Measurements from ENCODE around the gene DIPK1A.
"Not testable (repeated sequence)": the region's sequence is repeated elsewhere in the genome, so short reads cannot be mapped to it uniquely, and the experiment has no call there.

Gene DIPK1A

GRCh38 chr1:92921031-92922023 is 39.9 kb downstream of the DIPK1A start:
- no peak for DNase-seq (ENCODE audit: low read depth in 3 of 3)

GRCh38 chr1:92916899-92917298 is 44.4 kb downstream of the DIPK1A start:
- DNase-seq (ENCODE audit: low read depth in 3 of 3) = no peak

DNA sequence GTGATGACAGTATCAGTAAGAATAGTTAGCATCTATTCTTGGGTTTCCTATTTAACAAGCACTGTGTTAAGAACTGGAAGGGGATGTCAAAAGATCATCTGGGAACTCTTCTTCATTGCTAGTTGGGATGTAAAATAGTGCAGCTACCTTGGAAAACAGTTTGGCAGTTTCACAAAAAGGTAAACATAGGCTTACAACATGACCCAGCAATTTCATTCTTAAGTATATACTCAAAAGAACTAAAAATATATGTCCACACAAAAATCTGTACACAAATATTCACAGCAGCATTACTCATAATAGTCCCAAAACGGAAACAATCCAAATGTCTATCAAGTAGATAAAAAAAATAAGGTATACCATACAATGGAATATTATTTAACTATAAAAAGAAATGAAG is 45.7 kb downstream of the DIPK1A start:
- no peak for DNase-seq (ENCODE audit: low read depth in 3 of 3)

DNA sequence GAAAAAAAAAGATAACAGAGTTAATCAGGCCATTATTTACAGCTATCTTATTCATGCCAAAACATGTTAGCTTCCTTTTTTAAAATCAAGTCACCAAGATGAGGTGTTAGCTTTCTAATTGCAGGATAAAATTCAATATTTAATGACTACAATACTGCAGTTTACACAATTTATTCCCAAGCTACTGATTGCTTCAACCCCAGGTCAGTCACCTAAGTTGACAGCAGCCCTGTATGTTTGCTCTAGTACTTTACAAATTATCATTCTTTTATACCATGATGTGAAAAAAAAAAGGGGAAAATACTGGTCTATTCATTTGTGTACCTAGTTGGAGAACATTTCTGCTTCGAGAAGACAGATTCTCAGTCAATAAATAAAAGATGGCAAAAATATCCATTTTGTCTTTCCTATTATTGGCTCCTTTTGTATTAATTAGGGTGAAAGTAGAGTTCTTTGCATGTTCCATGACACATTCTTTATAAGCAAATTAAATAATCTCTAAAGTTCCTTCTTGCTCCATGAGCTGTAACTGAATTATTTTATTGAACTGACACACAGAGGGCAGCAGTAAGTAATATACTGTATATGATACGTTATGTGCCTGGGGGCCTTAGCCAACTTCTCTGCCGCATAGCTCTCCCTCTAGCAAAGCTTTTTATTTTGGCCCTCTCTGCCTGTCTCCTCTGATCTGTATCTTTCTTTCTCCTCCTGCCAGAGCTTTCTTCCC is 48.0 kb downstream of the DIPK1A start:
- no peak for DNase-seq (ENCODE audit: low read depth in 3 of 3)

DNA sequence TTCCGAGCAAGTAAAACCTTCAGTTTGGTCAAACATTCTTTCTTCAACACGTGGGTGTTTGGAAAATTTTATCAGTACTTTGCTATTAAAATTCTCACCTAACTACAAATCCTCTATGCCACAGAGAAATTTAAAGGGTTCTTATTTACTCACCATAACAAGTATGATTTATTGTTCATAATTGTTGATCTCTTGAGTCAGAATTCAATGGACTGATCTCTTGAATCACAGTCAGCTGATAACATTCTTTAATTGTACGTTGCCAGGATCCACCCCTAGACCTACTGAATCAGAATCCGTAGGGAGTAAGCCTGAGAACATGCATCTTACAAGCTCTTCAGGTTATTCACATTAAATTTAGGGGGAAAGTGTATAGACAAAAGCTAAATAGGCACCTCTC is 51.2 kb downstream of the DIPK1A start:
- DNase-seq (ENCODE audit: low read depth in 3 of 3) = no peak

DNA sequence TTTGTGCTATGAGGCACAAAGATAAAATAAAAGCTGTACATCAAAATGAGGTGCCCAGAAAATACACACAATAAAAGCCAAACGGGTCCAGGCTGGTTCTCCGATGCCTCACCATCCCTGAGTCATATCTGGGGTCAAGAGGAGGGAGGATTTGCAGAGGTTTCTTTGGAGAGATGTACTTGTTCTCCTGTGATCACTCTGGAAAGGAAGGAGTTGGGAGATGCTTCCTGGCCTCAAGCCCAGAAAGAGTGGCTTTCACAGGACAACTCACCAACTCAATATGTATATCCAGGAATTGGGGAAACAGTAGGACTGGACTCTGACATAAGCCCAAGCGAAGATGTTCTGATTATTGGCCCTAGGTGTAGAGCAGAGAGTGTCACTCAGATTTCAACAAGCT is 51.9 kb downstream of the DIPK1A start:
- no peak for DNase-seq (ENCODE audit: low read depth in 3 of 3)

- DNase-seq (ENCODE audit: low read depth in 3 of 3) = no peak
Measured at GRCh38 chr1:92907949-92908684, 53.1 kb downstream of the DIPK1A start.

- DNase-seq (ENCODE audit: low read depth in 3 of 3) = no peak
Measured at GRCh38 chr1:92903765-92904164, 57.5 kb downstream of the DIPK1A start.

DNA sequence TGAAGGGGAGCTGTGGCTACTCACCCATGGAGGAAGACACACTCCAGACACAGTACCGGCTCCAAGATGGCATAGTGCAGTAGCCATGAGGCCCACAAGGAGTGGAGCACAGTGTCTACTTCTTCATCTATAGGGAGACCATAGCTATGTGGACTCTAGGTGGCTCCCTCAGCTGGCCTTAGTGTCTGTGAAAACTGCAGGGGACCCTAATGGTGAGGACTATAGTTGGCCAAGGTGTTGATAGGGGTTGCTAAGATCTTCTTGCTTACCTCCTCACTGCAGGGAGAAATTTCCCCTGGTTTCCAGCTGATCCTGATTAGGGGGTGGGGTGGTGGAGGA is 58.9 kb downstream of the DIPK1A start:
- no peak for DNase-seq (ENCODE audit: low read depth in 3 of 3)

DNA sequence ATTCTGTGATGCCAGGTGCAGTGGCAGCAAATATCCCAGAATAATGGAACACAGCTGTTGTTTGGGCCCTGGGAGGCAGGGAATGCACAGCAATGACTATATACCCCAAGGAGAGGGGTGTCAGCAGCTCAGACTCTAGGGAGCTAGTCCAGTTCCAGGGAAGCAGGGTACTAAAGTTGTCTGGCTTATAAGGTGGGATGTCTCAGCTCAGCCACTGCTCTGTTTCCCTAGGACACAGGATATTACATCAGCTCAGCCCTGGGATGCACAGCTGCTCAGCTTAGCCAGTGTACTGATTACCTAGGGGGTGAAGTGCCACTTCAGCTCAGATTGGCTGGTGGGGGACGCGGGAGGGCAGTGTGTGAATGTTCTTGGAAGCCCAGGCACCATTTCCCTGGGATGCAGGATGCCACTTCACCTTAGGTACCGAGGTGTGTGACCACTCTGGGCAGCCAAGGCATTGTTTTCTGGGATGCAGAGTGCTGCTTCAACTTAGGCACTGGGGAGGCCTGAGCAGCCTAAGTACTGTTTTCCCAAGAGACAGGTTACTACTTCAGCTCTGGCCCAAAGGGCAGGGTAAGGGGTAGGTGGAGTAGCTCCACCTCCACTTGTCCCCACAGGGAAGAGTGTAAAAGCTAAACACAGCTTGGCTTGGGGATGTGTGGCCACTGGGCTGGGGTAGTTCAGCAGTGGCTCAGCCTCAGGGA is 59.4 kb downstream of the DIPK1A start:
- no peak for DNase-seq (ENCODE audit: low read depth in 3 of 3)

DNA sequence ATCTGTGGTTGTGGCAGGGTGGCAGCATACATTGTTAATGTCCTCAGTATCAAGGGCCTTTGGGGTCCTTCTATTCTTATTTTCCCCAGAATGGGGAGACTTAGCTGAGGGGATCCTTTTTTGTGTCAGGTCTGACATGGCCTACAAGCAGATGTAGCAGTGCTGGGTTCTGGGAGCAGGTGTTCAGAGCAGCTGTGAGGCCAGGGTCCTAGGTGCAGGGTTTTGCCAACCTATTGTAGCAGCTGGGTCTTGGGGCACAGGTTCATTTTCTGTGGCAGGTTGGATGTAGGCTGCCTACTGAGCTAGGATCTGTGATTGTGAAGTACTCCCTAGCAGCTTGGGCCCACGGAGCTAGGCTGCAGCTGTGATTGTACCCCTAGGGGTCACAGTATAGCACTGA is 60.1 kb downstream of the DIPK1A start:
- DNase-seq (ENCODE audit: low read depth in 3 of 3) = no peak

DNA sequence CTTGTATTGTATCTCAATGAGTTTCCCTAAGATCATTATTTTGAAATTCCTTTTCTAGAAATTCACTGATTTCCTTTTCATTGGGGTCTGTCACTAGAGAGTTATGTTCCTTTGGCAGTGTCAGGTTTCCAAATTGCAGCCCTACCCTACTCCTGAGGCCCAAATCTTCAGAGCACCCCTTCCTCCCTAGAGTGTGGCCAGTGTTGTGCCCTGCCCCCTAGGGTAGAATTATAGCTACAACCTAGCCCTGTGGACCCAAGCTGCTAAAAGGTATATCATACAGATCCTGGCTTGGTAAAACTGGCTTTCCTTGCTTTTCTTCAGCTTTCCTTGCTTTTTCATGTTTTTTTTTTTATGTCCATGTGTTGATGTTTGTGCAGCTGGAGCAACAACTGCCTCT is 60.7 kb downstream of the DIPK1A start:
- no peak for DNase-seq (ENCODE audit: low read depth in 3 of 3)

GRCh38 chr1:92899780-92900179 is 61.5 kb downstream of the DIPK1A start:
- no peak for DNase-seq (ENCODE audit: low read depth in 3 of 3)

- DNase-seq (ENCODE audit: low read depth in 3 of 3) = not testable (repeated sequence)
Measured at GRCh38 chr1:92898053-92898452, 63.2 kb downstream of the DIPK1A start.

GRCh38 chr1:92887465-92887864 is 73.8 kb downstream of the DIPK1A start:
- no peak for DNase-seq (ENCODE audit: low read depth in 3 of 3)

GRCh38 chr1:92886886-92887419 is 74.3 kb downstream of the DIPK1A start:
- DNase-seq (ENCODE audit: low read depth in 3 of 3) = no peak

DNA sequence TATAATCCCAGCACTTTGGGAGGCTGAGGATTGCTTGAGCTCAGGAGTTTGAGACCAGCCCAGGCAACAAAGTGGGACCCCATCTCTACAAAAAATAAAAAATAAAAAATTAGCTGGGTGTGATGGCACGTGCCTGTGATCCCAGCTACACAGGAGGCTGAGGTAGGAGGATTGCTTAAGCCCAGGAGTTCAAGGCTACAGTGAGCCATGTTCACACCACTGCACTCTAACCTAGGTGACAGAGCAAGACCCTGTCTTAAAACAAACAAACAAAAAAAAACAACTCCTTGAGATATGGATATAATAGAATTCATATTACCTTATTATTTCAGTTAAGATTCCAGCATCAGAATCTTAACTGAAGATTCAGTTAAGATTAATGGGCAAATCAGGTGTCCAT is 77.1 kb downstream of the DIPK1A start:
- no peak for DNase-seq (ENCODE audit: low read depth in 3 of 3)

GRCh38 chr1:92883297-92883696 is 78.0 kb downstream of the DIPK1A start:
- no peak for DNase-seq (ENCODE audit: low read depth in 3 of 3)

DNA sequence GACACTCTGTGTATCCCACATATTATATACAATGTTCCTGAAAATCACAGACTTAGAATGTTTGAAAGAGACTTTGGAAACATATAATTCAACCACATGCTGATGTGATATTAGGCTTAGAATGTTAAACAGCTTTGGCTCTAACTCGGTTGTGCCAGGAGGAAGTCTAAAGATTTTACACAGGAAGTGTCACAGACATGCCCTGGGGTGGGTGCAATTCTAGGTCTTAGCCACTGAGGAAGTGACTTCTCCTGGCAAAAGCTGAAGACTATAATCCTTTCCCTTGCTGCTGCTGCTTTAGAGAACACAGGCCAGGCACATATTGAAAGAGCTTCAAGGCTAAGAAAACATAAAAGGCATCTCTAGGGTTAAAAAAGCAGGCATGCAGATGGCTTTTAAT is 78.4 kb downstream of the DIPK1A start:
- DNase-seq (ENCODE audit: low read depth in 3 of 3) = peak in 1 of 3 experiments; percentile 24

GRCh38 chr1:92881391-92881790 is 79.9 kb downstream of the DIPK1A start:
- DNase-seq (ENCODE audit: low read depth in 3 of 3) = no peak

DNA sequence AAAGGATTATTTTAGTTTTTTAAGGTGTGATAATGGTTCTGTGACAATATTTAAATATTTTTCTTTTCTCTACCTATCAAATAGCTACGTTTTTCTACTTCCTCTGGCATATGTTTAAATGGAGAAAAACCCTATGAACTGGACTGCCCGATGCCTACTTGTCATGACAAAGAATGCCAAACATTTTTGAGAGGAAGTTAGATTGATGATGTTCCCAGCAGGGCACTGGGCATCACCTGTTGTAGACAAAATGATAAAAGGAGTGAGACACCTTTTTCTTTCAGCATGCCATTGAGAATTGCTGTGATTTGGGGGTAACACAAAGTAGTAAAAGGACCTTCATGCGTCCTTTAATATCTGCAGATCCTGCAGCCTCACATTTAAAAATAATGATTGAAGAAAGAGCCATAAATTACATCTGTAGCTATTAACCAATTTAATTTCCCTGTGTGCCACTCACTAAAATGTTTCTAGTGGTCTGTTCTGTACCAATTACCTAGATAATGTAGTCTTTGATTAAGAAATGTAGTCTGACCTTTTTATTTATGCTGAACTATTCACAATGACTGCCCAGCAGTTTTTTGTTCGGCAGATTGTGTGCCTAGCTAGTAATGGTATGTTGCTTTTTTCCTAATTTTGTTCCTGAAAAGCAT is 81.8 kb downstream of the DIPK1A start:
- no peak for DNase-seq (ENCODE audit: low read depth in 3 of 3)
